ENCODE data around the gene ARHGEF40.

Gene ARHGEF40

GRCh38 chr14:21084998-21085853 lies 15.1 kb downstream of the ARHGEF40 start:
- peak; percentile 42 to 62 (median 59) for DNase-seq

DNA sequence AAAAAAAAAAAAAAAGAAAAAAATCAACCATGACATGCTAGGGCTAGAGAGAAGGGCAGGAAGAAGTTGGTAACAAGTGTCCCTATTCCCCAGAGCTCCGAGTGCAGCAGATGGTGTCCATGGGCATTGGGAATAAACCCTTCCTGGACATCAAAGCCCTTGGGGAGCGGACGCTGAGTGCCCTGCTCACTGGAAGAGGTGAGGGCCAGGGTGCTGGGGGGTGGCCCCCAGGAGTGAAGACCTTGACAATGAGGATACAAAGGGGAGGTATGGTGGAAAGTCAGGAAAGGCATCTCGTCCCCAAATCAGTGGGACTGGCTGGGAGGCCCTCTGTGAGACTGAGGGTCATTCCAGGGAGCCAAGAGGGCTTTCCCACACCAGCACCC lies 16.8 kb downstream of the ARHGEF40 start:
- no peak for DNase-seq

DNA sequence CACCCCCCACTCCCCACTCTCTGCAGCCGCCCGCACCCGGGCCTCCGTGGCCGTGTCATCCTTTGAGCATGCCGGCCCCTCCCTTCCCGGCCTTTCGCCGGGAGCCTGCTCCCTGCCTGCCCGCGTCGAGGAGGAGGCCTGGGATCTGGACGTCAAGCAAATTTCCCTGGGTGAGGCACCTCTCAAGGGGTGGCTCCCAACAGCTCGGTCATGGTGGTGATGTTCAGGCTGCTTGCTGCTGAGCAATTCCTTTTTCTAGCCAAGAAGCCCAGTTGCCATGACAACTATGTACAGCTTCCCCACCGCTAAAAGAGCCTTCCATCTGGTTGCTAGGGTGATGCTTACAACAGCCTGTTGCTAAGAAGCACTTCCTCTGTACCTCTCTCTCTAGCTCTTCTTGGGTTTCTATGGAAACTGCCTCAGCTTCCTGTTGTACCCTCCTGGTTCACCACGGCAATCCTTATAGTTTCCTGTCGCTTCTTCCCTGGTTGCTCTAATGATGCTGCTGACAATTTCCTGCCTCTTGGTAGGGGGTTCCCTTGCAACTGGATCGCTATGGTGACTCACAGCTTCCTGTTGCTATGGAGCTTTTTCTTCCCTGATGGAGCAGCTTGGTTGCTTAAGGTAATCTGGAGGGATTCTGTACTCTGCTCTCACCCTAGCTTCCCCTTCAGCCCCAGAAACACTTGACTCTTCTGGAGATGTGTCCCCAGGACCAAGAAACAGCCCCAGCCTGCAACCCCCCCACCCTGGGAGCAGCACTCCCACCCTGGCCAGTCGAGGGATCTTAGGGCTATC lies 17.4 kb downstream of the ARHGEF40 start:
- peak; percentile 78 to 88 (median 78) for DNase-seq

- DNase-seq, result no peak
Measured at GRCh38 chr14:21088687-21089086, 18.6 kb downstream of the ARHGEF40 start.

DNA sequence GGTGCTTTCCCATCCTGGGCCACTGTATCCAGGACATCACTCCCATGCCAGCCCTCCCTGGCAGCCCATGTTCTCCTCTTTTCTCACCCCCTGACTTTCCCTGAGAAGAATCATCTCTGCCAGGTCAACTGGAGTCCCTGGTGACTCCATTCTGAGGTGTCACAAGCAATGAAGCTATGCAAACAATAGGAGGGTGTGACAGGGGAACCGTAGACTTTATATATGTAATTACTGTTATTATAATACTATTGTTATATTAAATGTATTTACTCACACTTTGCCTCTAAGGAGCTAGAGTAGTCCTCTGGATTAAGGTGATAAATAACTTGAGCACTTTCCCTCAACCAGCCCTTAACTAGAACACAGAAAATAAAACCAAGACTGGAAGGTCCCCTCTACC lies 19.2 kb downstream of the ARHGEF40 start:
- DNase-seq, result no peak

DNA sequence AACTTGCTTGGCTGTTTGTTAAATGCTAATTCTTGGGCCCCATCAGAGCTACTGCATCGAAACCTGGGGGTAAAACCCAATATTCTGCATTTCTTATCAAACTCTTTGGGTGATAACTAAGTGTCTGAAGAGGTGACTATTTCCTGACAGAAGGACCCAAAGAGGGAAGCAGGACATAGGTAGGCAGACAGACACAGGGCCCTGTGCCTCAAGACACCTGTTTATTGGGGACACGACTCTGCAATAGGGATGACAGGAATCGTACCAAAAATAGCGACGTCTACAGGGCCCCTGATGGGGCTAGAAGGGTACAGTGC lies 19.7 kb downstream of the ARHGEF40 start:
- no peak for DNase-seq

- DNase-seq, result peak; percentile 34 to 71 (median 51)
Measured at GRCh38 chr14:21090194-21090939, 20.3 kb downstream of the ARHGEF40 start.

DNA sequence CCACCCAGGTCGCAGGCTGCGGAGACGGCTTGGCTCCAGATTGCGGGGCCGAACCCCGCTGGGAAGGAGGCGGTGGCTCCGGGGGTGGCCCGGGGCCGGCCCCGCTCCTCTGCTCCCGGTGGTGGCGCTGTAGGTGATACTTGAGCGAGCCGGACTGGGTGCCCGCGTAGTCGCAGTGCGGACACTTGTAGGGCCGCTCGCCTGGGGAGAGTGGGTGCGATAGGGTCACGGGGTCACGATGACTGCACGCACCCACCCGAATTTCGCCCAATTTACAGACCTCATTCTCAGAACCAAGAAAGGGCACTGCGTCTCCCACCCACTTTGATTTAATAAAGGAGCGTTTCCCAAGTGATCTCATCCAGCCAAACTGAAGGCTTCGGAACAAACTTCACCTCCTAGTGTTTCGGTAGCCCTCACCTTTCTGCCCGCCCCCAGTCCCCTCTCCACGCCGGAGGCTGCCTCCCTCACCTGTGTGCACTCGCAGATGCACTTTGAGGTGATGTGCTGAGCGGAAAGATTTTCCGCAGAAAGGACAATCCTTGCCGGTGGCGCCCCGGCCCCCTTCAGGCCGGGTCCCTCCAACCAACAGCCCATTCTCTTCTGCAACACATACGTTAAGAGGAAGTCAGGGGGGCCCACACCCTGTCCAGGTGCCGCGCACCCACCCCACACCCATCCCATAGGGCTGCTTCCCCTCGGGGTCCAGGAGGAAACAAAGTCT lies 21.0 kb downstream of the ARHGEF40 start:
- no peak for DNase-seq

- DNase-seq, result no peak
Measured at GRCh38 chr14:21091821-21092272, 21.7 kb downstream of the ARHGEF40 start.

- peak; percentile 81 to 91 (median 88) for DNase-seq
Measured at GRCh38 chr14:21092273-21093011, 22.3 kb downstream of the ARHGEF40 start.

DNA sequence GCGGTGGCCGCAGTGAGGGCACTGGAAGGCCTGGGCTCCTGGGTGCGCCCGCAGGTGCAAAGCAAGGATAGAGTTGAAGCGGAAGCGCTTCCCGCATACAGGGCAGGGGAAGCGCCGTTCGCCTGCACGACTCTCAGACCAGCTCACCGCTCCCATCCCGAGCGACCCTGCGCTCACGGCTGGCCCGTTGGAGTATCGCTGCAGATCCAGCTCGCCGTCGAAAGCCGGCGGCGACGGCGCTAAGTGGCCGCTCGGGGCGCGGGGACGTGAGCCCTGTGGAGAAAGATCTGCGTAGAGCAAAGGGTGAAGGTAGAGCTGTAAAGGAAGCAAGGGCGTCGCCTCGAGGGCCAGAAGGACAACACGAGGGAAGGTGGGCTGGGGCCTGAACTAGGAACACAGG lies 22.9 kb downstream of the ARHGEF40 start:
- DNase-seq, result no peak

GRCh38 chr14:21093769-21094681 lies 23.9 kb downstream of the ARHGEF40 start:
- no peak for DNase-seq

DNA sequence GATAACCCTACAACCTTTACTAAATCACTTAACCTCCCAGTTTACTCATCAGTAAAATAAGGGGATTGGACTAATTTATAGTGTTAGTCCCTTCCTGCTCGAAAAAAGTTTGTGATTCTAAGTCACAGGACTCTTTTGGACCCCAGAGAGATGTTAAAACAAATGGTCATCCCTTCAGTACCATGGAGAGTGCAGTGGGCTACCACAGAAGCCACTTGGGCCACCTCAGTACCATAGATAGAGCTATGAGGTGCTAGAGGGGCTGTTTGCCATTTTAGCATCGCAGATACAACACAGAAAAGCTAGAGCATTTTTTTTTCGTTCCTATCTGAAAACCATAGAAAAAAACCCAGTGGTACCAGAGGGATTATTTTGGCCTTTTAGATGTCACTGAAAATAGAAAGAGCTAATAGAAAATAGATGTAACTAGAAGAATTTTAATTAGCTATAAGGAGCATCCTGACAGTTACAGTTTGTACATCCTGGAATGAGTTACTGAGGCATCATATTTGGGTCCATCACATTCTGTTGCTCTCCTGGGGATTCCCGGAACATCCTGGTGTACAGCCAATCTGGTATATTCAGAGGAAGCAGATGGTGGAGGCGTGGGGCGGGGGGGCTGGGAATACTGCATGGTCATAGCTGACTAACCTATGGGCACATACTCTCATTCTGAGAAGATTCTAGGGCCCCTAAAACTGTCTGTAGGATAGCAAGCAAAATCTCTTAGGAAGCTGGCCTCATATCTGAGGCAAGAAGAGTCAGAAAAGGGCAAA lies 25.5 kb downstream of the ARHGEF40 start:
- DNase-seq, result peak; percentile 27 to 43 (median 42)

DNA sequence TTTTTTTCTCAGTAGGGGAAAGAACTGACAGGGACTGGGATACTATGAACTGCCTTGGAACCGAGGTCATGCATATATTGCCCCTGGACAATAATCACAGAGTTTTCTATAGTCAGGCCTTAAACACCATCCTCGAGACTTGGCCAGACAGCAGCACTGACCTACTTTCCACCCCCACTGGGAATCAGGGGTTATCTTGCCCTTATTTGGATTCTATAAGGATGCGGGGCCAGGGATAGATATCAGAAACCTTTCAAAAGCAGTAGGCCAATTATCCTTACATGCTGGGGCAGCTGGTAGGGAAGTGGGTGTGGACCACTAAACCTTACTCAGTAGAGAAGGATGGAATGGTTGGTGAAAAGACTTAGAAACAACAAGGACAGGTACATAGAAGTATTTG lies 26.3 kb downstream of the ARHGEF40 start:
- DNase-seq, result no peak

- no peak for DNase-seq
Measured at GRCh38 chr14:21096978-21097635, 27.0 kb downstream of the ARHGEF40 start.

DNA sequence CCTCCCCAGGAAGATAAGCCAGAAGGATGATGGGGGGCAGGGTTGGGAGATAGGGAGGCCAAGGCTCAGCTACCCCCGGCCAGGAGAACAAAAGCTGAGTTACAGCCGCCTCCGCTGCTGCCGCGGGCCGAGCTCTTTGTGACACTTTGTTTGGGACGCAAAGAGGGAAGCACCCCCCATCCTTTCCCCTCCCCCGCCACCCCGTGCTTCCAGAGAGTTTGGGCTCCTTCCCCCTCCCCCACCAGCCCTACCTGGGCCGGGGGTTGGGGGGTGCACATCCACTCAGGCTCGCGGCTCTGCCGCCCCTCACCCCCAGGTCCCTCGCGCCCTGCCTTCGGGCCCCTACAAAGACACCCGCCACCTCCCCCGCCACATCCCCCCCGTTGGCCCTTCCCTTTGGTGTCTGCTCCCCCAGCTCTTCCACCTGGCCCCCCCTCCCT lies 27.6 kb downstream of the ARHGEF40 start:
- DNase-seq, result peak; percentile 38 to 56 (median 50)

- DNase-seq, result peak in 2 of 3 donors; percentile 33 to 56
Measured at GRCh38 chr14:21098076-21098891, 28.2 kb downstream of the ARHGEF40 start, which contains the start of gene ZNF219. Gene ZNF219, minus strand, starts transcription at chr14:21098655. Its CDS starts 5,064 bp downstream, at chr14:21093591.

Data from suppressor macrophage treated with lipopolysaccharide for 1 hour (primary cell).